NCI-H146 treated with DMSO at 0.1 percent for 48 hours (cell line): ENCODE results near the gene CCL4L2.
"Not testable (repeated sequence)": the region's sequence is repeated elsewhere in the genome, so short reads cannot be mapped to it uniquely, and the experiment has no call there.

Experiments used
- DNase-seq: peaks from one replicate; lab custom pipeline; 2025; ENCODE audit not compliant: unreplicated experiment; lab: John Stamatoyannopoulos, UW

Gene CCL4L2

GRCh38 chr17:36210439-36211211 lies at the start of gene CCL4L2:
CCL4L2 (plus strand) TSS chr17:36211063.
- DNase-seq: not testable (repeated sequence)

GRCh38 chr17:36168836-36169235 lies 42.0 kb upstream of the CCL4L2 start:
- DNase-seq: not testable (repeated sequence)

- DNase-seq: not testable (repeated sequence)
Measured at GRCh38 chr17:36176536-36176935, 34.3 kb upstream of the CCL4L2 start, which contains the start of gene TBC1D3B. TBC1D3B (minus strand) TSS chr17:36176636; CDS start chr17:36175050, 1,586 bp downstream.

- DNase-seq: not testable (repeated sequence)
Measured at GRCh38 chr17:36181446-36182175, 29.3 kb upstream of the CCL4L2 start.

GRCh38 chr17:36182176-36183000 lies 28.5 kb upstream of the CCL4L2 start:
- no peak for DNase-seq

- DNase-seq: no peak
Measured at GRCh38 chr17:36183001-36183971, 27.6 kb upstream of the CCL4L2 start.

GRCh38 chr17:36184023-36184765 lies 26.7 kb upstream of the CCL4L2 start:
- DNase-seq: no peak

- DNase-seq: no peak
Measured at GRCh38 chr17:36185416-36185815, 25.4 kb upstream of the CCL4L2 start.

- DNase-seq: not testable (repeated sequence)
Measured at GRCh38 chr17:36186810-36187763, 23.8 kb upstream of the CCL4L2 start.

- not testable (repeated sequence) for DNase-seq
Measured at GRCh38 chr17:36187943-36188665, 22.8 kb upstream of the CCL4L2 start.

GRCh38 chr17:36188891-36189306 lies 22.0 kb upstream of the CCL4L2 start:
- DNase-seq: no peak

- not testable (repeated sequence) for DNase-seq
Measured at GRCh38 chr17:36189993-36190392, 20.9 kb upstream of the CCL4L2 start.

GRCh38 chr17:36190549-36191330 lies 20.1 kb upstream of the CCL4L2 start:
- DNase-seq: not testable (repeated sequence)

GRCh38 chr17:36193216-36193775 lies 17.6 kb upstream of the CCL4L2 start:
- no peak for DNase-seq

GRCh38 chr17:36194147-36194831 lies 16.6 kb upstream of the CCL4L2 start:
- DNase-seq: not testable (repeated sequence)
